Stromal cell of bone marrow (primary cell): ENCODE data around the gene ING5.

ENCODE experiments used
- DNase-seq: peaks from one replicate; pipeline ENCODE4 v3.0.0-alpha.2; 2012; ENCODE audit warnings: low read depth

The ING5 gene

DNA sequence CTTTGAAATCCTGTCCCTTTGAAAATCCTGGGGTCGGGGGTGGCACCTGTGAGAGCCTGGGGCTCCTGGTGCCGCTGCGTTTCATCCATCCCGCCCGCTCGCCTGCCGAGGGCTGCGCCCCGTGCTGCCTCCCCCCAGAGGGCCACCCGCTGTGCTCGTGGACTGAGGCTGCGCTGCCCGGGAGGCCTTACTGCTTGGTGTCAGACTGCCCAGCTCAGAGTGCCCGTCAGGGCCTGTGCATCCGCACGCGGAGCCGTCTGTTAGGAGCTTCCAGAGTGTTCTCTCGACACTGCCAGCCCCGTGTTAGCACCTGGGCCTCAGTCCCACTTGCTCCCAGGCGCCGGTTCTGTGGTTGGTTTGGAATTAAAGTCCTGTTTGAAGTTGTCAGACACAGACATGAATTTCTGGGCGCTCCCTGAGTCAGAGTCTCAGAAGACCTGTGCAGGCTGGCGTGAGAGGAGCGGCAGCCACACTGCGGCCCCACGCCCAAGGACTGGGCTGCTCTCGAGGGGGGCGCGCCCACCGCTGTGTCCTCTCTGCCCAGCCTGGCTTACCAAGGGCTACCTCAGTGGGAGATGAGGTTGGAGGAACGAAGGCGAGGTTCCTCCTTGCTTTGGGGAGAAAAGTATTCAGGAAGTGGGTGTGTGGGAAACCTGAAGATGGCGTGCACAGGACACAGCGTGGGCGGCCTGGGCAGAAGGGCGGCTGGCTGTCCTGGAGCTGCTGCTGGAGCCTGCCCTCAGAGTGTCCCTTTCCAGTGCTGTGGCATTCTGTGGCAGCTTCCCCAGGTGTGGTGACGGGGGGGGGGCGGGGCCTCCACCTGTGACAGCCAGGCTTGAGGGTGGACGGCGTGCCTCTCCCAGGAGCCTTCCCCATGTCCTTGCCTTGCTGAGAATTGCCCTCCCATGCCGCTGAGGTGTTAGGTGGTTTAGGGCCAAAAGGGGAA, 29.3 kb upstream of the ING5 start:
- no peak for DNase-seq

DNA sequence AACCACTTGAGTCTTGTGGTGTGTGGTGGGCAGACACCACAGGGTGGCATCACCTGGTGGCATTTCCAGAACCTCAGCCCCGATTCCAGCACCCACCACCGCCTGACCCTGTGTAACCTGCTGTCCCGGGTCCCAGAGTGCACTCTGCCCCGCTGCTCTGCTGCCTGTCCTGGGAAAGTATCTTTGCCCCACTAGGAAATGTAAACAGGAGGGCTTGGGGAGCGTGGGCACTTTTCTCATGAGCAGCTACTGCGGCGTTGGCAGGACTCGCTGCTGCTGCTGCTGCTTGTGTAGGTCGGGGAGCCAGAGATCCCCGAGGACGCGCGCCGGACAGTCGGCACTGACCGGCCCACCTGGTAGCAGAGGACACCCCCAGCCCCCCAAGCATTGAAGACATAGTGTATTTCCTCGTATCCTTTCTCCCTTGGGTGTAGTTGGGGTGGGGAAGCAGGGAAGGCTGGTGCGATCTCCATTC, 28.6 kb upstream of the ING5 start:
- DNase-seq = no peak

DNA sequence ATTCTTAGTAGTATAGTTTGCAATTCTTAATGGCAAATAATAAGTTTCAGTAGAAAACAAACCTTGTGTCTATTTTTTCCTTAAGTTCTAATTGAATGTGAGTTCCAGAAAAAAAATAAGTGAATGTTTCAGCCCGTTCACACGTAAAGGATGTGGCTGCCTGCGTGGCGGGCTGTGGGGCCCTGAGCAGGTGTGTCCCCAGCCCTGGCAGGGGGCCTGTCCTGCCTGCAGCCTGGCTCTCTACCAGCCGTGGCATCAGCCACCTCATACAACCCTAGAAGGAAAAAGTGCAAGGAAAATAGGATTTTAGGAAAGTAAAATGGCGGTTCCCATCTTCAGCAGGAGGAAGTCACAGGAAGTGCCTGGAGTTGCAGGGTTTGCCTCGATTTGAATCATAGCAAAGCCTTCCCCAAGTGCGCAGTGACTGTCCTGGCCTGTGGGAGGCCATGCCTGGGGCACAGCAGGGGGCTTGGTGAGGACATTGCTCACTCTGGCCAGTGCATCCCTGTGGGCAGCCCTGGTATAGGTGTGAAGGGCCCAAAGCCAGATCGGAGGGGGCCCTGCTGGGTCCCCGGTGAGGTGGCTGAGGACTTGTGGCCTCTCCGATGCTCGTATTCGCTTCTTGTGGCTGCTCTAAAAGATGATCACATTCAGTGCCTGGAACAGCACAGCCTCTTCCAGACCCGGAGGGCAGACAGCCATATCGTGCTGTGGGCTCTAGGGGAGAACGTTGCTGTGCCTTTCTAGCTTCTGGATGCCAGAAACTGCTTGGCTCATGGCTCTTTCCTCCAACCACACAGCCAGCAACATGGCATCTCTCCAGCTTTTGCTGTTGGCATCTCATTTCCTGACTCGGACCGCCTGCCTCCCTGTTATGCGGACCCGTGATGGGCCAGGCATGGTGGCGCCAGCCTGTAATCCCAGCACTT, 27.8 kb upstream of the ING5 start:
- DNase-seq = no peak

DNA sequence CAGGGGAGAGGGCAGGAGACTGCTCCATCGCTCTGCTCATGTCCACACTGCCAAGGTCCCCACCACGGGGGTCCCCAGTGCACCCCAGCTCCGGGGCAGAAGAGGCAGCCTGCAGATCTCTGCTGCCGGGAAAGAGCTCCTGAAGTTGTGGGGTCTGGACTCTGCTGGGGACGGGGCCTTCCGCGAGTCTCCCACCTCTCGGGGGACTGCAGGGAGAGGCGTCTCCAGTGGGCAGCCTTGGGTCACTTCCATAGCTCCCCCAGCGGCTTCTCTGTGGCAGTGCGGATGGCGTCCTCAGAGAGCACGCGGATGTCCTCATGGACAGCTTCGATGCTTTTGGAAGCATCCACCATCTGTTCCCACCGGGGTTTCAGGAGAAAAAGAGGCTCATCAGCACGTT, 26.0 kb upstream of the ING5 start:
- no peak for DNase-seq

DNA sequence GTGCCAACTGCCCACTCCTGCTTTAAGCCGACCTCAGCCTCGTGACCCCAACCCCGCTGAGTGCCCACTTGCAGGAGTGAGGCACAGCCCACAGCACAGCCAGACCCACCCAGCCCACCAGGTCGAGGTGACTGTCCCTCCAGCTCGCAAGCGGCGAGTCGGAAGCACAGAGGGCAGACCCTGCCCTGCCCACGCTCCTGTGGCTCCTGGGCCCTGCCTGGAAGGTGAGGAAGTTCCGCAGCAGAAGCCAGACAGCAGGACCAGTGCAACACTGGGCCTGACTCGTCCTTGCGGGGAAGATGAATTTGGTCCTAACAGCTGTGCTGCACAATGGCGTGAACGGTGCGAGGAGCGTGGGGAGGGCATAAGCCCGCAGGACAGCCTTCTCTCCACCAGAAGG, 25.2 kb upstream of the ING5 start:
- no peak for DNase-seq

DNA sequence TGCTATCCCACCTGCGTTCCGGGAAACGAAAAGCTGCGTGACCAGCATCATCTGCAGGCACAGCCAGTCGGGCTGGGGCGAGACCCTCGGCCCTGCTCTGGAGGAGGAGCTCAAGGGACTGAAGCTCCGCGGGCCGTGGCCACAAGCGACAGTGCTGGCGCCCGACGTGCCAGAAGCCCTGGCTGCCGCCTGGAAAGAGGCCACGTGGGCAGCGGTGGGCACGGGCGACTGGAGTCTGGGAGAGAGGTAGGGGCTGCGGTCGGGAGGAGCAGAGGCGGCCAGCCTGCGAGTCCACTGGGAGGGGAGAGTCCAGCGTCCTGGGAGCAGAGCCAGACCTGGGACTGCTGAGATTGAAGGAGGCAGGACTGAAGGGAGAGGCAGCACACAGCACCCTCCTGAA, 24.4 kb upstream of the ING5 start:
- no peak for DNase-seq

DNA sequence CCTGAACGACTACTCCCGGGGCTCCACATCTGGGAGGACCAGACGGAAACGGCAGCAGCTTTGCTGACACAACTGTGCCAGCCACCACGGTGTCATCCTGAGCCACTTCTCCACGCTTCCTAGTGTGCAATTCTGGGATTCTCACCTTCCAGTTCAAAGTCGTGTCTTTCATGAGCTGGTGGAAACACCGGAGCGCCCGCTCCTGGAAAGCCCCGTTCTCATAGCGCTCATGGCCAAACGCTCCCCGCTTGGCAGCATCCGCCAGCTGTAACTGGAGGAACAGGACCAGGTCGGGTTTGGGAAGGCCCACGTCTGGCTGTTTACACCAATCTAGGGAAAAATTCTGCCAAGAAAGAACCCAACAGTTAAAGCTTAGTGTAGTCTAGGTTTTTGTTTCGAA, 23.5 kb upstream of the ING5 start:
- no peak for DNase-seq

DNA sequence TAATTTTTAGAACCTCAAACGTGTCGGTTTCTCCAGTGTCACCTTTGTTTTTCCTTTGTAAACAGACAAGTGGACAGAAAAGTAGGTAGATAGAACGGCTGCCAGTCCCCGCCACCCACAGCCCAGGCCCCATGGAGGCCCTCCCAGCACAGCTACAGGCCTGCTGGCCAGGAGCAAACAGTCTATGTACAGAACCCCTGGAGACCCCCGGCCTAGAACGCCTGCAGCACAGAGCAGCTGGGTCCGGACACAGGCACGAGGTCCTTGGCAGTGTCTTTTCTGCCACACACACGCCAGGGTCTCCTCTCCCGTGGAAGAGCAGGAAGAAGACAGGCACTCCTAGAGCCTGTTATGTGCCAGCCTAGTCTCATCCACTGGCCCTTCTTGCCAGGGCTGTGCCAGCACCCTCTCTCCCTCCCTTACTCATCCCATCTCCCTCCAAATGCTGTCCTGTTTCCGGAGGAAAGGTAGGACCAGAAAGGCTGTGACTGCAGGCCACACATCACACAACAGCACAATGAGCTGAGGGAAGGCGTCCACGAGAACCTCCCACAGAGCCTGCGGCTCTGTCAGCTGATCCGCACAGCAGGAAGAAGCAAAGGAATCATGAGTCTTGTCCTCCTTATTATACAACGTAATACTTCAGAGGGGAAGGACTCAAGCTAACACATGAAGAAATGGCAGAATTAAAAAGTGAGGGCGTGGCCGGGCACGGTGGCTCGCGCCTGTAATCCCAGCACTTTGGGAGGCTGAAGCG, 22.9 kb upstream of the ING5 start:
- no peak for DNase-seq

DNA sequence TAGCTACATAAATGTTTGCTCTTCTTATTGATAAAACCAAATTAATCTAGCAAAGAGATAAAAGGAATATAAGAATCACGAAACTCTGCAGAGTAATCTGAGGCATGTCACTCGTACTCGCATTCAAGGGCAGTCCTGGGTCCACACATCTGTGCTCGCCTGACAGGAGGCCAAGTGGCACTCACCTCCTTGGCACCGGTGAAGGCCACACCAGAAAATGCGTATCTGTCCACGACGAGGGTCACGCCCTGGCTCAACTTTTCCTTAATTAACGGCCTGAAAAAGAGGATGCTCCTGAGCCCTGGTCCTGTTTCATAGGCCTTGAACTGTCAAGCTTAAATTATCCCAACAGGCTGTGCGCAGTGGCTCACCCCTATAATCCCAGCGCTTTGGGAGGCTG, 21.8 kb upstream of the ING5 start:
- DNase-seq = no peak

DNA sequence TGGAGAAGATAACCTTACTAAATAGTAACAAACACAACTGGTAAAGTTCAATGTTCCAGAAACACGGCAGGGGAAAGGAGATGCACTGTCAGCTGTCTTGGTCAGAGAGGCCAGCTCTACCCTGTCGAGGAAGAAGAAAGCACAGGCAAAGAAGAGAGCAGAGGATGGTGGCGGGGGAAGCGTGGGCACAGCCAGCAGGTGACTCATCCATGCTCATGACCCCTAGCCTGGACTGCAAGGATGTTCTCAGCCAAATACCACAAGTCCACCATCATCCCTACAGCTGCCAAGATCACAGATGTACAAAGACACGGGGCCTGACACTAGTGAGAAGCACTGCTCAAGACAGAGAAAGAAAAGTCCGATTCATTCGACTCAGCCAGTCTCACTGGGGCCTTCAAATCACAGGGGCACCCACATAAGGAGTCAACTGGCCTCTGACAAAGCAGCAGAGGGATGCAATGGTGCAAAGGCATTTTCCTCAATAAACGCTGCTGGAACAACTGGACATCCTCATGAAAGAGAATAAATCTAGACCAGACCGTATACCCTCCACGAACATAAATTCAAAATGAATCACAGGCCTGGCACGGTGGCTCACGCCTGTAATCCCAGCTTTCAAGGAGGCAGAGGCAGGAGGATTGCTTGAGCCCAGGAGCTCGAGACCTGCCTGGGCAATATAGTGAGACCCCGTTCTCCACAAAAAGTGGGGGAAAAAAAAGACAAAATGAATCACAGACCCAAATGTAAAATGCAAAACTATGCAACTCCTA, 20.8 kb upstream of the ING5 start:
- peak; percentile 95 for DNase-seq

DNA sequence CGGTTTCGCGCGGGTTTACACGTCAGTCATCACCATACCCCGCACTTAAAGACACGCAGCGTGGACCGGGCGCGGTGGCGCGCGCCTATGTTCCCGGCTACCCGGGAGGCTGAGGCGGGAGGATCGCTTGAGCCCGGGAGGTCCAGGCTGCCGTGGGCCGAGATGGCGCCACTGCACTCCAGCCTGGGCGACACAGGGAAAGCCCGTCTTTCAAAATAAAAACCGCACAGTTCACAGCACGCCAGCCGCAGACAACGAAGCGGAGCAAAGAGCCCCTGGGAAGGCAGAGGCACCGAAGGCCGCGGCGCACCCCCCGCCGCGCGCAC, 15.6 kb upstream of the ING5 start:
- no peak for DNase-seq

DNA sequence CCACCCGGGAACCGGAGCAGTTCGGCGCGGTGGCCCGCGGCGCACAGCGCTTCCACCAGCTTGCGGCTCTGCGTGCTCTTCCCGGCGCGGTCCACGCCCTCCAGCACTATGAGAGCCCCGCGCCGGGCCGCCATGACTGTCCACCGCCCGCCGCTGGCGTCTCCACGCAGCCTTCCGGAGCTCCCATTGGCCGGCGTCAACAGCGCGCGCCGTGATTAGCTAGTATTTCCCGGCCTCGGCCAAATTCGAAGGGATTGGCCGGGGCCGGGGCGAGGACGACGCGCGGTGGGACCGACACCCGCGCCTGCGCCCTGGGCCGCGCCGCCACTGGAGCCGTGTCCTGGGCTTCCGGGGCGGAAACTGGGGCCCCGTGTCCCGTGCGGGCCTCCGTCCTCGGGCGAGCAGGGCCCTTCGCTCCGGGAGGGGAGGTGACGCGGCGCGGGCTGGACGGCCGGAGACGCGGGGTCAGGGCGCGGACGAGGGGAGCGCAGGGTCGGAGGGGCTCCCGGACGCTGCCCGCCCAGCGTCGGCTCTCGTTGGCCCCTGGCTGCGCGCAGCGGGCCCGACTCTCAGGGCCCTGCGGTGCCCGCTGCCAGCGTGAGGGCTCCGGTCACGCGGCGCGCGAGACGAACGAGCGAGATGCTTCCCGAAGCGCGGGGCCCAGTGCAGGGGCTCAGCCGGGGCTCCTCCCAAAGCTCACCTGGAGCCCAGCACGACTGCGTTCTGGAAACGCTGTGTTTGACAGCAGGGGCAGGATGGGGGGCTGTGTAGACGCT, 15.0 kb upstream of the ING5 start, which contains the start of gene DTYMK:
Gene DTYMK, minus strand, starts transcription at position 166 of the 776 bp plus-strand sequence. Its CDS starts 32 bp downstream, at position 134.
- DNase-seq = peak; percentile 96

DNA sequence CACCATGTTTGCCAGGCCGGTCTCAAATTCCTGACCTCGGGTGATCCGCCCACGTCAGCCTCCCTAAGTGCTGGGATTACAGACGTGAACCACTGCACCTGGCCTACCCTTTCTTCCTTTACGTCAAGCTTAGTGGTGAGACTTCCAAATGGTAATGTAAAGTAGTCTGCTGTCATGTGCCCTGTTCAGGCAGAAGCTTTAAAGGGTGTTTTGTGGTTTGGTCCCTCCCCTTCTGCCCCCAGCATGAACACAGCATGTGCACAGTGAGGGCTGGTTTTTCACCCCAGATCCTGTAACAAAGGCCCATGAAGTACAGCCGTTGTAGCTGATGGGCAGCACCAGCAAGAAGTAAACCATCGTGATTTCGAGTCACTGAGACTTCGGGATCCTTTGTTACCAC, 12.5 kb upstream of the ING5 start:
- no peak for DNase-seq

DNA sequence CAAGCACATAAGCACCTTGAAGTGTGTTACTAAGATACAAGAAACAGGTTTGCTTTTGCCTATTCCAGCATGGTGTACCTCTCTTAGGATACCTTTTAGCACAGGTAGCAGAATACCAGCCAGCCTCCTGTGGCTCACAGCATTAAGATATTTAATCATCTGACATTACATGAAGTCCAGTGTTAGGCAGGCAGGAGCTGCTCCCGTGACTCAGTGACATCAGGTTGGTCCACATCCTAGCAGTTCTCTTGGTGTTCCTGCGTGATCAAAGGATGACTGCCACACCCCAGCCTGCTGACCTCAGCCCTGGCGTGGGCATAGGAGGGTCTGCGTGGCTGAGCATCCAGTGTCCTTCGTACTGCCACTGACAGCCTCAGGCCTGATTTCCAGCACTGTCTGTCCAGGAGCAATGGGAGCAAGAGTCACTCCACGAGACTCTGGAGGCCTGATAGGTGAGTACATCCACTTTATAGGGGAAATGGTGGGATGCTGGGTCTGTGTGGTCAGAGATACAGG, 11.6 kb upstream of the ING5 start:
- DNase-seq = no peak

DNA sequence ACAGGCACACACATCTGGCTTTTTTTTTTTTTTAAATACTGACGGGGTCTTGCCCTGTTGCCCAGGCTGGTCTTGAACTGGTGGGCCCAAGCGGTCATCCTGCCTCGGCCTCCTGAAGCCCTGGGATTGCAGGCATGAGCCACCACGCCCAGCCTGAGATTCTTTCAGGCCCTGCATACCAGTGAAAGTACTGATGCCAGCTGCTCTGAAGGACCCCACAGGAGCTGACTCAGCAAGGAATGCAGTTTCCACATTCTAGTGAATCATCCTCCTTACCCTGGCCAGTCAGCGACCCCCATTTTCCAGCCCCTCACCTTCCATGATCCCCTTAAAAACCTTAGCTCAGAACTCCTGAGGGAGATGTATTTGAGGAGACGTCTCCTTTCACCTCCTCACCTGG, 9.4 kb upstream of the ING5 start:
- DNase-seq = no peak

DNA sequence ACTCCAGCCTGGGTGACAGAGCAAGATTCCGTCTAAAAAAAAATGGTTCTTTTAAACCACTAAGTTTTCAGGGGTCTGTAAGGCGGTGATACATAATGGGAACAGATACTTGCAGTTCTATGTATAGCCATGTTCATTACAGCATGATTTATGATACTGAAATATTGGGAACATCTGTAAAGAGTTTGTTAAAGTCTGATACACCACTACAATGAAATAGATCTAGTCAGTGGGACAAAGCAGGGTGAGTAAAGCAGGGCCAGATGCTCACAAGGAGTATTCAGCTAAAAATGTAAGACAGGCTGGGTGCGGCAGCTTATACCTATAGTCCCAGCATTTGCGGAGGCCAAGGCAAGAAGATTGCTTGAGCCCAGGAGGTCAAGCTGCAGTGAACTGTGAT, 6.2 kb upstream of the ING5 start:
- DNase-seq = no peak

DNA sequence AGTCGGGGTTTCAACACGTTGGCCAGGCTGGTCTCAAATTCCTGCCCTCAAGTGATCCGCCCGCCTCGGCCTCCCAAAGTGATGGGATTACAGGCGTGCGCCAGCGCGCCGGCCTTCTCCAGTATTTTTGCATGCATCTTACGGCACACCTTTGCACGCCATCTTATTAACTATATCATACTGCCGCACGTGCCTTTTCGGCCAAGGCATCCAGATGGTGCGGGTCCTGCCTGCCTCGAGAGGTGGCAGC, 765 bp upstream of the ING5 start:
- no peak for DNase-seq

DNA sequence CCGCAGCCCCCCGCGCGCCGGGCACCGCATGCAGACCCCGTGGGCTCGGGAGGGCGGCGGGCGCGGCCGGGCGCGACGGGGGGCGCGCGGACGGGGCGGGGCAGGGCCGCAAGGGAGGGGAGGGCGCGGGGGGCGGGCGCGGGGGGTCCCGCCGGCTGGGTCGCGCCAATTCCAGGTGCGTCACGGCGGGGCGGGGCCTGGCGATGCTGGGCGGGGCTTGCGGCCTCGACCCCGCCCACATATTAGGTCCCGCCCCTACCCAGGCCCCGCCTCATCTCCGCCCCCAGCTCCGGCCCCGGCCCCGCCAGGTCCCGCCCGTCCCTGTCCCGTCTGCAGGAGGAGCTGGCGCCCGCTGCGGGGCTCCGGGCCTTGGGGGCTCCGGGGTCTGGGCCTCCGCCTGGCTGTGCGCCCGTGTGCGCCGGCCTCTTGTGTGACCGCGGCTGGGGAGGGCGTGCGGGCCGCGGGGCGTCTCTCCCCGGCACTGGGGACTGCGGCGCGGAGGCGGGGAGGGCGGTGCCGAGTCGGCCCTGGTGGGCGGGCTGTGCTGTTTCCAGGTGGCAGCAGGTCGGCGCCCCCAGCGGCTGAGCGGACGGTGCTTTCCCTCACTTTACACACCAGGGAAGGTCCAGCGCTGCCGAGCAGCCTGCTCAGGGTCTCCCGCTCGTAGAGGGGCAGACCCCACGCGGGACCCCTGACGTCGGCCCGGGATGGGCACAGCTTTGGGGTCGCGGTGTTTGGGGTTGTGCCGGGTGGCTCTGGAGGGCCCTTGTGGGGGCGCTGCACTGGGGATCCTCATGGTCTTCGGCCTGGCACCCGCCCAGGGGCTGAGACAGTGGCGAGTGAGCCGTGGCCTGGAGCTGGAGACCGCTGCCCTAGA, 554 bp downstream of the ING5 start:
- no peak for DNase-seq

DNA sequence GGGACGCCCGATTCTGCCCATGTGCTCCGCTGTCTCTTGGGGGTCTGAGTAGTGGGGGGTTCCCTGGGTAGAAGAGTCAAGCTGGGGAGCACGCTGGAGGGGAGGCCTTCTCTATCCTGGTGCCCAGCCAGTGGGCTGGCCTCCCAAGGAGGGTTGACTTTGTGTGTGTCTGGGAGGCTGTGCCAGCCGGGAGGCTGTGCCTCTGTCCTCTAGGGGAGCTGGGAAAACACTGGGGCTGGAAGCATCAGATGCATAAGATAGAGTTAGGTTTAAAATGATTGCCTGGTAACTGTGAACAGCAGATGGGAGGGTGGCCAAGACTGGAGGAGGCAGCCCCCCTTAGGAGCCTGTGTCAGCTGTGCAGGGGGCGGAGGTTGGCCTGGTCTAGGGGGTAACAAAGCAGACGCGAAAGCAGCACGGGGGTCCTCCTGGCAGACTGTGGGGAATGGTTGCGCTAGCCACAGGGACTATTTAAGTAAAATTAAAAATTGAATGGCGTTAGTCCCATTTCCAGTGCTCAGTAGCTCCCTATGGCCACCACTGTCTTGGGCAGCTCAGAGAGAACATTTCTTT, 1.3 kb downstream of the ING5 start:
- DNase-seq = no peak
